Left lung (tissue), 10 donors: ENCODE data around the gene PRKCE. TPM values are rescaled to one million over a fixed set of nuclear protein-coding genes. Genes with fewer than 3 reads are reported as not detected.

Source experiments
- ATAC-seq: fragments of 200-7000 bp; cut with Tn5 transposase; one replicate; pipeline ENCODE4 v1.9.1; 2020; ENCODE audit warnings: moderate library complexity
- DNase-seq, 4 donors: peaks; one replicate each; pipeline ENCODE4 v3.0.0-alpha.2; 2013 to 2020
- H3K27ac ChIP-seq, 2 donors: fragments of 200-600 bp; sonication (generic) in 1 of 2; one replicate each; pipeline versions ENCODE4 v1.5.0 to v1.8.0; 2020 to 2021
- H3K27me3 ChIP-seq, 2 donors: fragments of 200-600 bp; sonication (generic) in 1 of 2; one replicate each; pipeline versions ENCODE4 v1.5.0 to v1.8.0; 2020 to 2021
- H3K36me3 ChIP-seq, 2 donors: fragments of 200-600 bp; sonication (generic) in 1 of 2; one replicate each; pipeline versions ENCODE4 v1.5.0 to v1.8.0; 2020 to 2021
- H3K4me1 ChIP-seq, 2 donors: fragments of 200-600 bp; one replicate each; pipeline ENCODE4 v1.8.0; 2021
- H3K4me3 ChIP-seq, 2 donors: fragments of 200-600 bp; sonication (generic) in 1 of 2; one replicate each; pipeline versions ENCODE4 v1.5.0 to v1.8.0; 2020 to 2021; ENCODE audit warnings: mild to moderate bottlenecking in 1 of 2
- H3K9me3 ChIP-seq, 2 donors: fragments of 200-600 bp; sonication (generic) in 1 of 2; one replicate each; pipeline versions ENCODE4 v1.5.0 to v1.8.0; 2020 to 2021
- CTCF ChIP-seq, 2 donors: fragments of 200-600 bp; sonication (generic) in 1 of 2; IDR thresholded peaks; one replicate each; pipeline versions ENCODE4 v1.5.0 to v1.8.0; 2021; ENCODE audit warnings: antibody characterized with exemption in 2 of 2
- intact Hi-C, 2 donors: fragments of 100-400 bp; cut with DNase I; formaldehyde crosslinking; loops; one replicate each; pipeline versions ENCODE4 v1.11.2 to v1.14.2; 2022
- polyA plus RNA-seq, 6 donors: library from polyadenylated mRNA; unstranded; fragments of 120-200 nt; gene quantifications; one replicate each; pipeline ENCODE4 v1.2.1, GENCODE V29; 2013; ENCODE audit not compliant: insufficient read length in 6 of 6
- total RNA-seq, 2 donors: library from RNA; stranded (reverse); fragmentation: NEBNext Ultra II Directional; extraction: Animal tissue kit (Norgen Biotek cat#: 25700); gene quantifications; one replicate each; pipeline ENCODE4 v1.2.1, GENCODE V29; 2021
- donor health status: DM: no; HTN: yes; CAD: no.
- donor health status: DM: no; HTN: no; CAD: no.

PRKCE gene
- total and polyA plus RNA-seq, 8 donors, result 12.0 to 56.9 (median 14.7) TPM

DNA sequence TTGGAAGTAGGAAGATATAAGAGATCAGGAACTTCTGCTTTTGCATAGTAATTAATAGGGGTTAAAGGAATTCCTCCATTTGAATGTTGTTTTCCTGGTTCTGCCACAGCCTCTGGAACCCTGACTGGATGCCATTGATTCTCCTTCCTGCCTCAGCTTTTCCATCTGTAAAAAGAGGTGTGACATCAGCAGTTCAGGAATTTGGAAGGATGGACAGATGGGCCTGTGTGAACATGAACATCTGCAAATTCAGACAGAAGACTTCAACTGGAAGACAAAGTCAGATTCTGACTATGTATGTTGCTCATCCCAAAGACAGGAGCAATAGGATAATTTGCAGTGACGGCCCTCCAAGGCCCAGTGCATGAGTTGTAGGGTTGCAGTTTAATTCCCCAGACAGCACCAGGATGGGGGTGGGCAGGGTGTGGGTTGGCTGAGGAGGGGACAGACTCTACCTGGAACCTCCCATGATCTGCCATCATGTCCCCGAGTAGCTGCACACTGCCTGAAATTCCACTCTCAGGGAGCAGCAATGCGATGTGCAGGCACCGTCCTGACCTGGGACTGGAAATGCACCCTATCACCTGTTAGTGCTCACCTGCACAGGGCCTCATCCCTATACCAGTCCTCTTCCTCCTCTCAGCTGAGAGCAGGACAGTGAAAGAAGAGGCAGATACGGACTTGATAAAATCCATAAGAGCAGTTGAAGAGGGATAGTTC is 546.8 kb downstream of the PRKCE start:
- no peaks in the 10 kb centered on the region for H3K27me3 ChIP-seq
- no peak overlapping the region for H3K4me3 ChIP-seq
- H3K36me3 ChIP-seq, result no peaks in the 10 kb centered on the region
- H3K4me1 ChIP-seq, result peaks cover 0 to 19% of the 10 kb centered on the region in 2 donors
- DNase-seq, result no peak
- no peak for TF ChIP-seq CTCF (IDR thresholded peaks at IDR 0.05)
- no peaks in the 10 kb centered on the region for H3K9me3 ChIP-seq
- no peak overlapping the region for H3K27ac ChIP-seq
- intact Hi-C loops, result no loop called here
- no peak for ATAC-seq

DNA sequence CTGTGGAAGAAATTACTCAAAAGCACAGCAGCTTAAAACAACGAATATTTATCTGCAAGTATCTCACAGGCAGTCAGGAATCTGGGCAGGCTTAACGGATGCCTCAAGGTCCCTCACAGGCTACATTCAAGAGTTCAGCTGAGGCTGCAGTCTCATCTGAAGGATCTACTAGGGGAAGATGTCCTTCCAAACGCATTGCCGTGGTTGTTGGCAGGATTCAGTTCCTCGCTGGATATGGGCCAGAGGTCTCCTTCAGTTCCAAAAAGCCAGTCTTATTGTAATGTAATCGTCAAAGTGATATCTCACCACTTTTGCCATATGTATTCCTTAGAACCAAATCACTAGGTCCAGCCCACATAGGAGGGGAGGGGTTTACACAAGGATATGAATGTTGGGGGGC is 547.5 kb downstream of the PRKCE start:
- no peak for ATAC-seq
- no peak for TF ChIP-seq CTCF (IDR thresholded peaks at IDR 0.05)
- H3K9me3 ChIP-seq, result no peaks in the 10 kb centered on the region
- no peaks in the 10 kb centered on the region for H3K27me3 ChIP-seq
- no peak overlapping the region for H3K27ac ChIP-seq
- no peak overlapping the region for H3K4me3 ChIP-seq
- no peak for DNase-seq
- intact Hi-C loops, result no loop called here
- H3K36me3 ChIP-seq, result no peaks in the 10 kb centered on the region
- H3K4me1 ChIP-seq, result peaks cover 0 to 19% of the 10 kb centered on the region in 2 donors

DNA sequence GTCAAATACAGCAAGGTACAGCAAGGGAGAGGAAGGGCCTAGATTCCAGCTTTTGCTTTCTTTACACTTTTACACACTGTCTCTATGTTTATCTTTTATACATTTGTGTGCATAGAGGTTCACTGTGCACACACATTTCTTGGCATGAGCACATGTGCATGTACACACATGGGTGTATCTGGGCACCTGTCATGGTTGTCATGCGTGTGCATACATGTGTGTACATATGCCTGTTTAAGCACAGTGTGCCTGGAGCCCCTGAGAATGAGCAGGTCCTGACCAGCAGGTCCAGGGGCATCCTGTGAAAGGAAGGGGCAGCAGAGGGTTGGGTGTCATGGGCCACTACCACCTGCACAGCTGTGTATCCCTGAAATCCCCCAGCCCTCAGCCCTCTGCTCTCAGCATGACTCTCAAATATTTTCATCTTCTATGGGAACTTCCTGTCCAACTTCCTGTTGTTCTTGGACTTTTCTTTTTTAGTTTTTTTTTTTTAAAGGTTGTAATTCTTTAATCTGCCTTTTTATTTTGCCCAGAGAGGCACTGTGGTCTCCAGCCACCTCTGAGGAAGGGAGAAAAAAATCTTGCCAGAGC is 548.7 kb downstream of the PRKCE start:
- Histone ChIP-seq H3K4me1 (peaks cover 0 to 19% of the 10 kb centered on the region in 2 donors), H3K27me3 (no peaks in the 10 kb centered on the region), H3K9me3 (no peaks in the 10 kb centered on the region), H3K27ac (peak overlapping the region in 1 of 2 donors; percentile 28), H3K4me3 (no peak overlapping the region), H3K36me3 (no peaks in the 10 kb centered on the region)
- ATAC-seq, result no peak
- no peak for DNase-seq
- intact Hi-C loops, result no loop called here
- no peak for TF ChIP-seq CTCF (IDR thresholded peaks at IDR 0.05)

DNA sequence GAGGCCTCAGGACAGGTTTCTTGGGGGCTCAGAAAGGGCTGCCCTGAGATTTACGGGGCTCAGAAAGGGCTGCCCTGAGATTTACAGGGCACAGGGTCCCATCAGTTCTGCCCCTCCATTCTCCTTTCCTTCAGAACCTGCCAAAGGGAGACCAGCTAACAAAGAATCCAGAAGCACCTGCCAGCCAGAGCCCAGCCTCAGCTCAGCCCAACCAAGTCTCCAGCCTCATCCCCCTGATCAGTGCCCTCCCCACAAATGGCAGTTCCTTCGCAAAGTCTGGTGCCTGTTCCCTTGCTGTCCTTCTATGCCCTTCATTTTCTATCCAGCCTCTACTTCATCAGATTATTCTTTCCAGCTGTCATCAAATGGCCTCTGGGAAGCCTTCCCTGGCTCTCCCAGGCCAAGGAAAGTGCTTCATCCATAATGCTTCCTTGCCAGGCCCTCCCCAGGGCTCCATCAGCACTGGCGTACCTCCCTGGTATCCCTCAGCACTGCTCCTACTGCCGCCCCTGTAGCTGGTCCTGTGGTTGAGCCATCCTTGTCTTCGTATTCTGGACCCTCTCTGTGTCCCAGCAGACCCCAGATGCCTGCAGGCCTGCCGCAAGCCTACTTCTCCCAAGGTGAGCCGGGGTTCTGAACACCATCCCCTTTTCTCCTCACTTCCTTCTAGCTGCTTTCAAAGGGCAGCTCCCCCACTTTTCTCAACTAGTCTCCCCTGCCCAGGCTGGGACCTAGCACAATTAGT is 549.6 kb downstream of the PRKCE start:
- no peak for TF ChIP-seq CTCF (IDR thresholded peaks at IDR 0.05)
- intact Hi-C loops, result no loop called here
- ATAC-seq, result no peak
- no peak for DNase-seq
- H3K36me3 ChIP-seq, result no peaks in the 10 kb centered on the region
- peaks cover 0 to 19% of the 10 kb centered on the region in 2 donors for H3K4me1 ChIP-seq
- H3K27me3 ChIP-seq, result no peaks in the 10 kb centered on the region
- H3K9me3 ChIP-seq, result no peaks in the 10 kb centered on the region
- peak overlapping the region in 1 of 2 donors; percentile 28 for H3K27ac ChIP-seq
- H3K4me3 ChIP-seq, result no peak overlapping the region

DNA sequence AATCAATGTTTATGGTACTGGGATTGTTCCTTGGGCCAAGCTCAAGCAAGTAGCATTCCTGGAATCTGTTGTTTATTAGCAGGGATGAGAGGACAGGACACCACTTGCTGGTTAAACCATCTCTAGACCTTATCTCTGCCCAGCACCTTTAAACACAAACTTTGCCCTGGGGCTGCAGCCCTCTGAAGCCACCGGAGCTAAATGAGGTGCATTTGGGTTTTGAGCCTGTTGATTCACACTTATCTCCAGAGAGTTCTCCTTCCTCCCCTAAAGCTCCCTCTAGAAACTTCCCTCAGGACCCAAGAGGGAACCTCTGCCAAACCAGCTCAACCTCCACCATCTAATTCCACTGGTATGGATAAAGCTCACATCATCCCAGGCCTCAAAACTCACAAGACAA is 551.0 kb downstream of the PRKCE start:
- H3K27me3 ChIP-seq, result no peaks in the 10 kb centered on the region
- no peak overlapping the region for H3K4me3 ChIP-seq
- TF ChIP-seq CTCF (IDR thresholded peaks at IDR 0.05), result no peak
- ATAC-seq (no peak), DNase-seq (no peak)
- H3K4me1 ChIP-seq, result peaks cover 0 to 11% of the 10 kb centered on the region in 2 donors
- H3K9me3 ChIP-seq, result no peaks in the 10 kb centered on the region
- H3K27ac ChIP-seq, result no peak overlapping the region
- no peaks in the 10 kb centered on the region for H3K36me3 ChIP-seq
- intact Hi-C loops, result no loop called here
